Esophagus squamous epithelium (tissue), 4 donors: ENCODE data around the gene KIF21B.

Experiments
- CTCF ChIP-seq, 6 experiments: fragments of 450-650 bp in 4 of 6; fragments of 200-600 bp in 2 of 6; sonication (generic) in 2 of 6; IDR thresholded peaks; one replicate each; pipeline ENCODE4 v1.5.1; 2016 to 2019; ENCODE audit warnings: antibody characterized with exemption in 6 of 6, mild to moderate bottlenecking in 4 of 6, moderate library complexity in 4 of 6
- POLR2A ChIP-seq, 4 donors: fragments of 450-650 bp; IDR thresholded peaks; one replicate each; pipeline ENCODE4 v1.6.1; 2017; ENCODE audit warnings: antibody characterized with exemption in 4 of 4, mild to moderate bottlenecking in 4 of 4, moderate library complexity in 3 of 4

DNA sequence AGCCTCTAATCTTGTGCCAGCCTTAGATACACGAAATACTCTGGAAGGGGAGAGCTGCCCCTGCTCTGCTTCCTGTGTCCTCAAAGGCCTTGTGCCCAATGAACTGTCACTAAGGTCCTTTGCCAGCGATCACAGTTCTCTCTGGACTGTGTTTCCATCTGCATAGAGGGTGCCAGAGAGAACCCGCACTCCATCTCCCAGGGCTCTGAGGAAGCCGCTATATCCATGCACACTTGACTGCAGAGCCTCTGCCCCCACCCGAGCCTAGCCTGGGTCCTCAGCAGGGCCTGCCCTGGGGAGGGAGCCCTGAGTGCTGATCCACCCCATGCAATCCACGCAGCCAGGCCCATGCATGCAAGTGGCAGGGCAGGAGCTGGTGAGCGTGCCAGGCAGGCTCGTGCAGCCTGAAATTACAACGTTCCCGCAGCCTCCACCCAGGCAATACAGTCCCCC is 30.6 kb upstream of the KIF21B start:
- TF ChIP-seq CTCF (IDR thresholded peaks at IDR 0.05) (no peak), POLR2A (IDR thresholded peaks at IDR 0.05) (no peak)
